Measurements from ENCODE around the gene ABAT. TPM values are rescaled to one million over a fixed set of nuclear protein-coding genes. Genes with fewer than 3 reads are reported as not detected.
"Not testable (repeated sequence)": the region's sequence is repeated elsewhere in the genome, so short reads cannot be mapped to it uniquely, and the experiment has no call there.

Gene ABAT
- total RNA-seq, 1 donor from 2014 or later = 10.7 TPM

DNA sequence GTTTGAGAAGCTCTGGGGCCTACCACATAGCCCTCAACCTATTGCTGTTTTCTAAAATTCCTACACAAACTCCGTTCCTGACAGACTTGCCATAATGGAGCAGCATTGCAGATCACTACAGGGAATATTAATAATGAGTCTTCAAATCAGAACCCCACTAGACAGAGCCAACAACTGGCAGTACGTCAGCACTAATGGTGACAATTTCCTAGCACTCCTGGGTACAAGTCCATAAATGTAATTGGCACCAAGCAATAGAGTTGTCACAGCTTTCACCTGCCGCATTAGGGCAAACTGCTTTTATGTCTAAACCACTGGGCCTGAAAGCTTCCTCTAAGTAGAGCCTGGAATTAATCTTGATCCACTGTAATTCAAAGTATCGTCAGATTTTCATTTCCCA lies 25.5 kb upstream of the ABAT start:
- intact Hi-C loops (cut with micrococcal nuclease) = no loop called here

DNA sequence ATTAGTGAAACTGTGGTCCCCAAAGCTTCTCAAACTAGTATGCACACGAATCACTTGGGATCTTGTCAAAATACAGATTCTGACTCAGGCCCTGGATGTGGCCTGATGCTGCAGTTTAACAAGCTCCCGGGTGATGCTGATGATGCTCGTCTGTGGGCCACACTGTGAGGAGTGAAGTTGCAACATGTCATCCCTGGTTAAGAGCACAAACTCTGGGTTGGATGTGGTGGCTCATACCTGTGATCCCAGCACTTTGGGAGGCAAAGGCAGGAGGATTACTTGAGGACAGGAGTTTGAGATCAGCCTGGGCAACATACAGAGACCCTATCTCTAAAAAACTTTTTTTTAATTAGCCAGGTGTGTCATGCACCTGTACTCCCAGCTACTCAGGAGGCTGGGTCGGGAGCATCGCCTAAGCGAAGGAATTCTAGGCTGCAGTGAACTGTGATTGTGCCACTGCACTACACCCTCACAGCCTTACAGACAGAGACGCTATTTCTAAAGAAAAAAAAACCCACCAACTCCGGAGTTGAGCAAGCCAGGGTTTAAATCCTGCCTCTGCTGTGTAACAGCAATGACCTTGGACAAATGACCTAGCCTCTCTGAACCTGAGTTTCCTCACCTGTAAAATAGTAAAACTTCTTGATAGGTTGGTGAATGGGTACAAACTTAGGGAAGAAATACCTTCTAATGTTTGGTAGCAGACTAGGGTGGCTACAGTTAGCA lies 24.4 kb upstream of the ABAT start:
- intact Hi-C loops (cut with micrococcal nuclease) = no loop called here

DNA sequence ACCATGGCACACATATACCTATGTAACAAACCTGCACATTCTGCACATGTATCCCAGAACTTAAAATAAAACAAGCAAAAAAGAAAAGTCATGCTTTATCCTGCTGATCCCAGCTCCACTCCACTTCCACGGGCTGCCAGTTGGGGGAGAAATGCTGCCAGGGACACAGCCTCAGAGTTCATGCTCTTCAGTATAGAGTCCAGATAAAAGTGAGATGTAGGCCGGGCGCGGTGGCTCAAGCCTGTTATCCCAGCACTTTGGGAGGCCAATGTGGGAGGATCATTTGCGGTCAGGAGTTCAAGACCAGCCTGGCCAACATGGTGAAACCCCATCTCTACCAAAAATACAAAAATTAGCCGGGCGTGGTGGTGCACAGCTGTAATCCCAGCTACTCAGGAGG lies 22.5 kb upstream of the ABAT start:
- intact Hi-C loops (cut with micrococcal nuclease) = not testable (repeated sequence)

DNA sequence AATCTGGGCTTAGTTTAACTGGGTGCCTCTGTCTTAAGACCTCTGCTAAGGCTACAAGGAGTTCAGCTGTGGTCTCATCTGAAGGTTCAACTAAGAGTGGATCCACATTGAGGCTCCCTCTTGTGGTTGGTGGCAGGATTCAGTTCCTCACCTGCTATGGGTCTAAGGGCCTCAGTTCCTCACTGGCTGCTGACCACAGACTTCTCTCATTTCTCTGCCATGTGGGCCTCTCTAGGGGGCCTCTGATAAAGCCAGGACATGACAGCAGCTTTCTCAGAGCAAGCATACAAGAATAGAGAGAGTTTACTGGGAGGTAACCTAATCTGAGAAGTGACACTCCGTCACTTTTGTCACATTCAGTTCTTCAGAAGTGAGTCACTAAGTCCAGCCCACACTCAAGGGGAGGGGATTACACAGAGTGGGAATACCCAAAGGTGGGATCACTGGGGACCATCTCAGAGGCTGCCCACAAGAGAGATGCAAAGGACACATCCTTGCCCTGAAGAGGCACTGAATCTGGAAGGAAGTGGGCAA lies 19.2 kb upstream of the ABAT start:
- intact Hi-C loops (cut with micrococcal nuclease) = loop anchor here (1.0 to 5.0 kb wide), 2 partner anchors 88 to 212 kb away; partner anchors contain the start of gene CARHSP1

- intact Hi-C loops (cut with micrococcal nuclease) = loop anchor here (5.0 kb wide), 1 partner anchor 211 kb away; the partner anchor contains the start of gene CARHSP1
Observed at GRCh38 chr16:8656376-8656775, 18.0 kb upstream of the ABAT start.

DNA sequence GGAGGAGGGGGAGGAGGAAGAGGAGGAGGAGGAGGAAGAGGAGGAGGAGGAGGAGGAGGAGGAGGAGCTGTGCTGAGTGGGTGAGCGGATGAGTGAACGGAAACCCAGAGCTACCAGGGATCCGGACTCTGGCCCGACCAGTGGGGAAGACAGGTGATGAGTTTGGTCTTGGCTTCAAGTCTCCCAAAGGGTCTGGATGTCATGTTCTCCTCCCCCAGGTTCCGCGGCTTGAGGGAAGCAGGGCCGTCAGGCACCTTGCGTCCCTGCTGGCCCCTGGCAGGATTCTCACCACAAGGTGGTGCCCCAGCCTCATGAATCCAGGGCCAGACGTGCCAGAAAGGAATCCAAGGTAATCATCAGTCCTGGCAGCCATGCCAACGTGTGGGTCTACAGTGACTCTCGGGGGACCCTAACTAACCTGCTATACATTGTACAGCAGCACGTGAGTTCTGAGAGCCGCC lies 13.5 kb upstream of the ABAT start:
- intact Hi-C loops (cut with micrococcal nuclease) = loop anchor here (1.0 to 5.0 kb wide), 3 partner anchors 131 to 346 kb away; no protein-coding TSS in a partner anchor

GRCh38 chr16:8661703-8662102 lies 12.7 kb upstream of the ABAT start:
- intact Hi-C loops (cut with micrococcal nuclease) = loop anchor here (1.0 to 5.0 kb wide), 3 partner anchors 131 to 346 kb away; no protein-coding TSS in a partner anchor

GRCh38 chr16:8663192-8664089 lies 11.0 kb upstream of the ABAT start:
- intact Hi-C loops (cut with micrococcal nuclease) = loop anchor here (5.0 kb wide), 1 partner anchor 344 kb away; no protein-coding TSS in a partner anchor

DNA sequence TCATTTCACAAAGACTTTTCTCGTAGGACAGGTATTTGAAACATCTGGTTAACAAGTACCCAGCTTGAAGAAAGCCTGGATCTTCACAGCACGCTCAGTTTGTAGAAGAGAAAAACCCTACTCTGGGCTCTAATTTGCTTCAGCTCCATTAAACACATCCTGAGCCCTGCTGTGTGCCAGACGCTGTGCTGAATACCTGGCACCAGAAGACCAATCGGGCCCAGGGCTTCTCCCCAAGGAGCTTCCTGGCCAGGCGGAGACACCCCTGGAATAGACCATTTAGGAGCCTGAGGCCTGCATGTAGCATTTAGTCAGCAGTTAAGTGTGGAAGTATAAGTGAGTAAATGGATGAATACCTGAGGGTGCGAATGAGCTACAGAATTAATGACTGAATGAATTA lies 8.9 kb upstream of the ABAT start:
- intact Hi-C loops (cut with micrococcal nuclease) = no loop called here

- intact Hi-C loops (cut with micrococcal nuclease) = no loop called here
Observed at GRCh38 chr16:8667492-8667891, 6.9 kb upstream of the ABAT start.

- intact Hi-C loops (cut with micrococcal nuclease) = no loop called here
Observed at GRCh38 chr16:8668113-8668512, 6.3 kb upstream of the ABAT start.

- intact Hi-C loops (cut with micrococcal nuclease) = no loop called here
Observed at GRCh38 chr16:8669481-8669880, 4.9 kb upstream of the ABAT start.

- intact Hi-C loops (cut with micrococcal nuclease) = loop anchor here (10.0 kb wide), 1 partner anchor 465 kb away; no protein-coding TSS in a partner anchor
Observed at GRCh38 chr16:8670014-8670560, 4.3 kb upstream of the ABAT start.

DNA sequence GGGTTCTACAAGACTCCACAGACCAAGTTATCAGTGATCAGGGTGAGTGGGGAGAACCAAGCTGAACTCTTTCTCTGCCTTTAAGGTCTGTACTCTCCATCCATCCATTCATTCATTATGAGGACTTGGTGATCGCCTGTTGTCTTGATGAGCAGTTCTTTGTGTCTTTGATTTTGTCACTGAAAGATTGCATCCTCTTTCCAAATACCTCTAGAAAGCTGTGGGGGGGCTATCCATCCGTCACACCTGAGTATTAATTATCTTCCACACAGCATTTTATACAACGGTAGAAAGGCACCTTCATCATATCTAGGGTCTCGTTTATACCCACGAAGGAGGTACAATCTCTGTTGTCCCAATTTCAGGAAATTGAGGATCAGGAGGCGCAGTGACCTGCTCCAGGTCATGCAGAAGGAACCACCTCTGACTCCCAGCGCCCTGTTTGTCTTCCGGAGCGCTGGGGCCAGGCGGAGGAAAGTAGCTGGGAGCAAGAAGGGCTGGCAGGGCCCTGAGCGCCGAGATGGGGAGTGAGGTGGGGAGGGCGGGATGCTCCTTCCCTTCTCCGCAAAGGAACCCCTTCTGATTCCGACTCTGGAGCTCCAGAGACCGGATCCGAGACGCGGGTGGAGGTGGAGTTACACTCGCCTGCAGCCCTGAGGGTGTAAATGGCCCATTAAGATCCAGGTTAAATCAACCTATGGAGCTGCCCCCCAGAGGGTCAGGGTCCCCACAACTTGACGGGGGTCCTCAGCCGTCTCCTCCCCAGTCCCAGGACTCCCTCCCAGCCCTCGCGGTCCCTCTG lies 605 bp upstream of the ABAT start:
- intact Hi-C loops (cut with micrococcal nuclease) = loop anchor here (1.0 to 10.0 kb wide), 7 partner anchors 53 to 461 kb away; partner anchors contain the start of genes CARHSP1, HAPSTR1, METTL22 and PMM2

- intact Hi-C loops (cut with micrococcal nuclease) = loop anchor here (2.0 to 10.0 kb wide), 3 partner anchors 285 to 459 kb away; partner anchors contain the start of gene HAPSTR1
Observed at GRCh38 chr16:8675183-8676159, 1.1 kb downstream of the ABAT start.

DNA sequence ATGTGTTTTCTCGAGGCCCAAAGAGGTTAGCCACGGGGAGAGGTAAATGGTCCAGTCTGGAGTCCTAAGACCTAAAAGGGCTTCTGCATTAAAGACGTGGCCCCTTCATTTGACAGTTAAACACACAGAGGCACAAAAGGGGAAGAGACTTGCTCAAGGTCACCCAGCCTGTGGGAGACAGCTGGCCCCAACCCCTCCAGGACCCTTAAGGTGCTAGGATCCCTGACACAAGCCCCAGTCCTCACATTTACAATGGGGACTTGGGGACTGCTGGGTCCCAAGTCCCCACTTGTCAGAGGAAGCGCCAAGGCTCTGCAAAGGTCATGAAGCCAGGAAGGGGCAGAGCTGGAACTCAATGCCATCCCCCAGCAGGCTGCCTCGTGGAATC lies 1.7 kb downstream of the ABAT start:
- intact Hi-C loops (cut with micrococcal nuclease) = loop anchor here (10.0 kb wide), 1 partner anchor 459 kb away; no protein-coding TSS in a partner anchor

DNA sequence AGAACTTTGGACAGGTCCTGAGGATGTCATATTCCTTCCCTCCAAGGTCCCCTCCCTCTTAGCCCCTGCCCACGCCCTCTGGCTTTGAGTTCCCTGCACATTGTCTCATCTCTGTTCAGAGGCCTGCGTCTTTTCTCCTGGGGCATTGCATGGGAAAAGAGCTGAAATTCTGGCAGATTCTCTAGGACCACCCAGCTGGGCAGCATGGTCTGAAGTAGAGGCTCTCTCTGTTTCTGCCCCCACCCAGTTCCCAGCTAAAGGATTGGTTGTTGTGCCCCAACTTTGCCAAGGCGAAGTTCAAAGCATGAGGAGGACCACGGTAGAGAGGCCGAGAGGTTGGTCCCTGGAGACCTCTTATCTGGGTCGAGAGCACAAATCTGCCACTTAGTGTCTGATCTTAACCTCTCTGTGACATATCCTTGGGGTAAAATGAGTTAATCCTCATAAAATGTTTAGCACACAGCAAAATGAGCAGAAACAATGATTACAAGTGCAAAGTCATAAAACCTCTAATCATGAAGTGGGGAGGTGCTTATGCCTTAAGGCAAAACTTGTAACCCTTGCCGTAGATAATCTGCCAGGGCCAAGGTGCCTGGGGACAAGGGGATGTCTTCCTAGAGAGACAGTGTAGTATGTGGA lies 2.4 kb downstream of the ABAT start:
- intact Hi-C loops (cut with micrococcal nuclease) = loop anchor here (10.0 kb wide), 1 partner anchor 458 kb away; no protein-coding TSS in a partner anchor

DNA sequence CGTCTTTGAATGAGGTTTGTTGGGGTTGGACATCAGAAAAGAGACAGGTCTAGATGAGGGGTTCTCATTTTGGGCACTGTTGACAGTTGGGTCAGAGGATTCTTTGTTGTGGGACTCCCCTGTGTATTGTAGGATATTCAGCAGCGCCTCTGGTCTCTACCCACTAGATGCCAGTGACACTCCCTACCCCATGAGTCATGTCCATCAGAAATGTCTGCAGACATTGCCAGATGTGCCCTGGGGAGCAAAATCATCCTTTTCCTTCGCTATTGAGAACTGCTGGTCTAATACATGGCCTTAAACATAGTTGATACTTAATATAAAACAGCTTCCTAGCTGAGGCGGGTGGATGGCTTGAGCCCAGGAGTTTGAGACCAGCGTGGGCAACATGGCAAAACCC lies 3.1 kb downstream of the ABAT start:
- intact Hi-C loops (cut with micrococcal nuclease) = loop anchor here (10.0 kb wide), 1 partner anchor 457 kb away; no protein-coding TSS in a partner anchor
